ENCODE results near the gene PRR20G. TPM values are rescaled to one million over a fixed set of nuclear protein-coding genes. Genes with fewer than 3 reads are reported as not detected.
"Not testable (repeated sequence)": the region's sequence is repeated elsewhere in the genome, so short reads cannot be mapped to it uniquely, and the experiment has no call there.

Gene PRR20G
- total RNA-seq, 2 experiments from 2014 or later, result not detected

GRCh38 chr3:127296959-127297358, 9.1 kb upstream of the PRR20G start:
- H3K4me1 Mint-ChIP-seq (ENCODE audit: low read depth), result no peaks in the 10 kb centered on the region
- peaks cover 34% of the 10 kb centered on the region for H3K27me3 Mint-ChIP-seq
- H3K27ac ChIP-seq (ENCODE audit: low read depth in 1 of 2, low read length in 2 of 2), result no peak overlapping the region
- peaks cover 2 to 9% of the 10 kb centered on the region in 2 experiments for H3K27me3 ChIP-seq (ENCODE audit: control insufficient read depth in 1 of 2, insufficient read depth in 2 of 2, low read length in 2 of 2)
- no peaks in the 10 kb centered on the region for H3K36me3 Mint-ChIP-seq (ENCODE audit: low read depth)
- H3K9me3 ChIP-seq (ENCODE audit: control insufficient read depth in 1 of 2, insufficient read depth in 1 of 2, low read length in 2 of 2), result peaks cover 0 to 4% of the 10 kb centered on the region in 2 experiments
- POLR2A ChIA-PET, result no interaction called here
- H3K4me3 ChIP-seq (ENCODE audit: low read length), result no peak overlapping the region
- H3K9me3 Mint-ChIP-seq, result no peaks in the 10 kb centered on the region
- no peaks in the 10 kb centered on the region for H3K36me3 ChIP-seq (ENCODE audit: insufficient read depth, low read length)
- CTCF ChIA-PET, result no interaction called here
- TF ChIP-seq CTCF (IDR thresholded peaks at IDR 0.05), result no peak
- DNase-seq (no peak), ATAC-seq (ENCODE audit: poor library complexity) (no peak)
- H3K4me1 ChIP-seq (ENCODE audit: insufficient read depth, low read length), result no peaks in the 10 kb centered on the region
- H3K4me3 Mint-ChIP-seq, result no peak overlapping the region
- intact Hi-C loops (cut with DNase I, micrococcal nuclease), result no loop called here
- no peak overlapping the region for H3K27ac Mint-ChIP-seq

GRCh38 chr3:127296166-127296565, 8.3 kb upstream of the PRR20G start:
- ChIA-PET CTCF (no interaction called here), POLR2A (no interaction called here)
- H3K27me3 ChIP-seq (ENCODE audit: control insufficient read depth in 1 of 2, insufficient read depth in 2 of 2, low read length in 2 of 2), result peaks cover 2 to 9% of the 10 kb centered on the region in 2 experiments
- DNase-seq (no peak), ATAC-seq (ENCODE audit: poor library complexity) (no peak)
- no peaks in the 10 kb centered on the region for H3K4me1 ChIP-seq (ENCODE audit: insufficient read depth, low read length)
- H3K27ac ChIP-seq (ENCODE audit: low read depth in 1 of 2, low read length in 2 of 2), result no peak overlapping the region
- no peak for TF ChIP-seq CTCF (IDR thresholded peaks at IDR 0.05)
- Mint-ChIP-seq H3K27me3 (peaks cover 39% of the 10 kb centered on the region), H3K9me3 (peaks cover 4% of the 10 kb centered on the region), H3K4me3 (no peak overlapping the region), H3K27ac (no peak overlapping the region), H3K4me1 (ENCODE audit: low read depth) (no peaks in the 10 kb centered on the region), H3K36me3 (ENCODE audit: low read depth) (no peaks in the 10 kb centered on the region)
- no peaks in the 10 kb centered on the region for H3K36me3 ChIP-seq (ENCODE audit: insufficient read depth, low read length)
- intact Hi-C loops (cut with DNase I, micrococcal nuclease), result no loop called here
- H3K9me3 ChIP-seq (ENCODE audit: control insufficient read depth in 1 of 2, insufficient read depth in 1 of 2, low read length in 2 of 2), result peaks cover 0 to 4% of the 10 kb centered on the region in 2 experiments
- no peak overlapping the region for H3K4me3 ChIP-seq (ENCODE audit: low read length)

GRCh38 chr3:127293650-127294049, 5.8 kb upstream of the PRR20G start:
- H3K4me3 ChIP-seq (ENCODE audit: low read length); H3K9me3 Mint-ChIP-seq; H3K36me3 ChIP-seq (ENCODE audit: insufficient read depth, low read length); H3K27me3 ChIP-seq (ENCODE audit: control insufficient read depth in 1 of 2, insufficient read depth in 2 of 2, low read length in 2 of 2); H3K9me3 ChIP-seq (ENCODE audit: control insufficient read depth in 1 of 2, insufficient read depth in 1 of 2, low read length in 2 of 2); H3K4me3 Mint-ChIP-seq; CTCF ChIA-PET; H3K4me1 ChIP-seq (ENCODE audit: insufficient read depth, low read length); DNase-seq; POLR2A ChIA-PET; ATAC-seq (ENCODE audit: poor library complexity); H3K36me3 Mint-ChIP-seq (ENCODE audit: low read depth); H3K4me1 Mint-ChIP-seq (ENCODE audit: low read depth); H3K27ac Mint-ChIP-seq; H3K27ac ChIP-seq (ENCODE audit: low read depth in 1 of 2, low read length in 2 of 2); intact Hi-C loops (cut with DNase I, micrococcal nuclease): not testable (repeated sequence)
- peaks cover 44% of the 10 kb centered on the region for H3K27me3 Mint-ChIP-seq

GRCh38 chr3:127291611-127292010, 3.8 kb upstream of the PRR20G start:
- intact Hi-C loops (cut with DNase I, micrococcal nuclease), result no loop called here
- H3K4me1 ChIP-seq (ENCODE audit: insufficient read depth, low read length), result no peaks in the 10 kb centered on the region
- Mint-ChIP-seq H3K36me3 (ENCODE audit: low read depth) (no peaks in the 10 kb centered on the region), H3K4me3 (no peak overlapping the region), H3K9me3 (peaks cover 6% of the 10 kb centered on the region), H3K27ac (no peak overlapping the region), H3K27me3 (peaks cover 34% of the 10 kb centered on the region), H3K4me1 (ENCODE audit: low read depth) (no peaks in the 10 kb centered on the region)
- CTCF ChIA-PET, result no interaction called here
- H3K27ac ChIP-seq (ENCODE audit: low read depth in 1 of 2, low read length in 2 of 2), result no peak overlapping the region
- no peaks in the 10 kb centered on the region for H3K36me3 ChIP-seq (ENCODE audit: insufficient read depth, low read length)
- H3K9me3 ChIP-seq (ENCODE audit: control insufficient read depth in 1 of 2, insufficient read depth in 1 of 2, low read length in 2 of 2), result peaks cover 0 to 24% of the 10 kb centered on the region in 2 experiments
- H3K27me3 ChIP-seq (ENCODE audit: control insufficient read depth in 1 of 2, insufficient read depth in 2 of 2, low read length in 2 of 2), result peaks cover 5 to 9% of the 10 kb centered on the region in 2 experiments
- POLR2A ChIA-PET, result no interaction called here
- no peak for ATAC-seq (ENCODE audit: poor library complexity)
- no peak for TF ChIP-seq CTCF (IDR thresholded peaks at IDR 0.05)
- H3K4me3 ChIP-seq (ENCODE audit: low read length), result no peak overlapping the region
- DNase-seq, result no peak
